Mucosa of rectum (tissue), 2 donors: ENCODE results near the gene TRIP10.
"Not testable (repeated sequence)": the region's sequence is repeated elsewhere in the genome, so short reads cannot be mapped to it uniquely, and the experiment has no call there.

Experiments used
- H3K27ac ChIP-seq, 2 donors: one replicate each; pipeline ENCODE4 v1.7.0; 2013; ENCODE audit warnings: inconsistent platforms in 2 of 2, low read depth in 2 of 2, low read length in 2 of 2
- H3K27me3 ChIP-seq, 2 donors: one replicate each; pipeline ENCODE4 v1.7.0; 2013; ENCODE audit warnings: low read length in 2 of 2; ENCODE audit not compliant: control insufficient read depth in 2 of 2, insufficient read depth in 2 of 2
- H3K36me3 ChIP-seq, 2 donors: one replicate each; pipeline ENCODE4 v1.7.0; 2013; ENCODE audit warnings: low read length in 2 of 2; ENCODE audit not compliant: control insufficient read depth in 2 of 2, insufficient read depth in 2 of 2
- H3K4me1 ChIP-seq, 2 donors: one replicate each; pipeline ENCODE4 v1.7.0; 2013; ENCODE audit warnings: low read length in 2 of 2, mild to moderate bottlenecking in 1 of 2; ENCODE audit not compliant: control insufficient read depth in 2 of 2, insufficient read depth in 2 of 2
- H3K4me3 ChIP-seq, 2 donors: one replicate each; pipeline ENCODE4 v1.7.0; 2013; ENCODE audit warnings: low read length in 2 of 2
- H3K9ac ChIP-seq, 2 donors: one replicate each; pipeline ENCODE4 v1.7.0; 2013; ENCODE audit warnings: low read length in 2 of 2, low read depth in 1 of 2, mild to moderate bottlenecking in 1 of 2
- H3K9me3 ChIP-seq, 2 donors: one replicate each; pipeline ENCODE4 v1.7.0; 2013; ENCODE audit warnings: low read length in 2 of 2; ENCODE audit not compliant: control insufficient read depth in 2 of 2
- donor health status: healthy.
- donor health status: Normal muscosa, but diverticular disease.

The TRIP10 gene

GRCh38 chr19:6766357-6767080 lies 27.0 kb downstream of the TRIP10 start:
- H3K9ac ChIP-seq = peak overlapping the region; percentile 86 to 97

GRCh38 chr19:6767081-6767356 lies 27.5 kb downstream of the TRIP10 start:
- Histone ChIP-seq H3K4me3 (peak overlapping the region; percentile 80 to 88), H3K27ac (peak overlapping the region; percentile 99)

More at GRCh38 chr19:6766357-6767080, 27.0 kb downstream of the TRIP10 start:
- Histone ChIP-seq H3K27ac (peak overlapping the region; percentile 99), H3K4me3 (peak overlapping the region; percentile 80 to 88), H3K9me3 (no peaks in the 10 kb centered on the region), H3K4me1 (peaks cover 17 to 25% of the 10 kb centered on the region in 2 donors), H3K36me3 (peaks cover 0 to 6% of the 10 kb centered on the region in 2 donors), H3K27me3 (peaks cover 0 to 3% of the 10 kb centered on the region in 2 donors)

GRCh38 chr19:6767357-6768235 lies 28.1 kb downstream of the TRIP10 start, which contains the start of gene SH2D3A:
Gene SH2D3A, minus strand, starts transcription at chr19:6767435. Its CDS starts 3,687 bp downstream, at chr19:6763748.
- Histone ChIP-seq H3K36me3 (peaks cover 0 to 4% of the 10 kb centered on the region in 2 donors), H3K4me1 (peaks cover 20 to 25% of the 10 kb centered on the region in 2 donors), H3K27me3 (peaks cover 0 to 3% of the 10 kb centered on the region in 2 donors), H3K4me3 (peak within 1 kb of the TSS; percentile 80 to 88), H3K9ac (peak within 1 kb of the TSS; percentile 86 to 97), H3K9me3 (no peaks in the 10 kb centered on the region), H3K27ac (peak within 1 kb of the TSS; percentile 99)

More at GRCh38 chr19:6767081-6767356, 27.5 kb downstream of the TRIP10 start:
- no peaks in the 10 kb centered on the region for H3K9me3 ChIP-seq
- peaks cover 0 to 4% of the 10 kb centered on the region in 2 donors for H3K36me3 ChIP-seq
- peaks cover 0 to 3% of the 10 kb centered on the region in 2 donors for H3K27me3 ChIP-seq
- H3K4me1 ChIP-seq = peaks cover 17 to 25% of the 10 kb centered on the region in 2 donors
- peak overlapping the region; percentile 86 to 97 for H3K9ac ChIP-seq

GRCh38 chr19:6768236-6768785 lies 28.8 kb downstream of the TRIP10 start:
- Histone ChIP-seq H3K9ac (peak overlapping the region; percentile 32 to 64), H3K4me3 (peak overlapping the region; percentile 80 to 88), H3K36me3 (peaks cover 0 to 4% of the 10 kb centered on the region in 2 donors), H3K4me1 (peaks cover 22 to 30% of the 10 kb centered on the region in 2 donors), H3K27ac (peak overlapping the region; percentile 99), H3K9me3 (no peaks in the 10 kb centered on the region), H3K27me3 (peaks cover 0 to 3% of the 10 kb centered on the region in 2 donors)

- peaks cover 22 to 31% of the 10 kb centered on the region in 2 donors for H3K4me1 ChIP-seq
- no peaks in the 10 kb centered on the region for H3K36me3 ChIP-seq
- H3K27ac ChIP-seq = no peak overlapping the region
- H3K9ac ChIP-seq = no peak overlapping the region
- H3K9me3 ChIP-seq = no peaks in the 10 kb centered on the region
- no peak overlapping the region for H3K4me3 ChIP-seq
- H3K27me3 ChIP-seq = peaks cover 0 to 3% of the 10 kb centered on the region in 2 donors
Observed at GRCh38 chr19:6769006-6769619, 29.6 kb downstream of the TRIP10 start.

- H3K4me3 ChIP-seq, H3K36me3 ChIP-seq, H3K9me3 ChIP-seq, H3K27ac ChIP-seq, H3K9ac ChIP-seq, H3K27me3 ChIP-seq: not testable (repeated sequence)
- peaks cover 17 to 22% of the 10 kb centered on the region in 2 donors for H3K4me1 ChIP-seq
Observed at GRCh38 chr19:6771648-6772027, 32.2 kb downstream of the TRIP10 start.

GRCh38 chr19:6772028-6772865 lies 32.8 kb downstream of the TRIP10 start, which contains the start of gene VAV1:
Gene VAV1, plus strand, starts transcription at chr19:6772708. Its CDS starts 100 bp downstream, at chr19:6772808.
- peak within 1 kb of the TSS; percentile 47 to 75 for H3K27ac ChIP-seq
- H3K9me3 ChIP-seq = no peaks in the 10 kb centered on the region
- no peaks in the 10 kb centered on the region for H3K27me3 ChIP-seq
- H3K9ac ChIP-seq = peak within 1 kb of the TSS; percentile 77 to 78
- H3K36me3 ChIP-seq = no peaks in the 10 kb centered on the region
- peaks cover 12 to 17% of the 10 kb centered on the region in 2 donors for H3K4me1 ChIP-seq
- H3K4me3 ChIP-seq = peak within 1 kb of the TSS; percentile 80

- H3K36me3 ChIP-seq = no peaks in the 10 kb centered on the region
- H3K27me3 ChIP-seq = no peaks in the 10 kb centered on the region
- H3K9me3 ChIP-seq = no peaks in the 10 kb centered on the region
- H3K4me3 ChIP-seq = peak overlapping the region; percentile 80
- peaks cover 9 to 13% of the 10 kb centered on the region in 2 donors for H3K4me1 ChIP-seq
- H3K27ac ChIP-seq = peak overlapping the region; percentile 47 to 75
- peak overlapping the region; percentile 77 to 78 for H3K9ac ChIP-seq
Observed at GRCh38 chr19:6772866-6773322, 33.4 kb downstream of the TRIP10 start.
